Astrocyte of the cerebellum (primary cell): ENCODE results near the gene TBC1D22A.

Experiments
- DNase-seq: peaks from one replicate; pipeline ENCODE4 v3.0.0-alpha.2; 2011; ENCODE audit warnings: low read depth
- H3K4me3 ChIP-seq: 2 replicates; pipeline ENCODE4 v1.5.1; 2011; ENCODE audit warnings: mild to moderate bottlenecking, low read depth, low read length, moderate library complexity
- in situ Hi-C: cut with HindIII; loops from 2 replicates; pipeline ENCODE4 v1.10.0; 2017; ENCODE audit warnings: low sequenced_read_pairs
- TF ChIP-seq, protein P1 (sequence below): IDR thresholded peaks from 2 replicates; pipeline ENCODE4 v1.5.1; 2012; ENCODE audit warnings: low read length, low read depth, moderate library complexity, mild to moderate bottlenecking; ENCODE audit errors: missing control alignments

TBC1D22A gene

DNA sequence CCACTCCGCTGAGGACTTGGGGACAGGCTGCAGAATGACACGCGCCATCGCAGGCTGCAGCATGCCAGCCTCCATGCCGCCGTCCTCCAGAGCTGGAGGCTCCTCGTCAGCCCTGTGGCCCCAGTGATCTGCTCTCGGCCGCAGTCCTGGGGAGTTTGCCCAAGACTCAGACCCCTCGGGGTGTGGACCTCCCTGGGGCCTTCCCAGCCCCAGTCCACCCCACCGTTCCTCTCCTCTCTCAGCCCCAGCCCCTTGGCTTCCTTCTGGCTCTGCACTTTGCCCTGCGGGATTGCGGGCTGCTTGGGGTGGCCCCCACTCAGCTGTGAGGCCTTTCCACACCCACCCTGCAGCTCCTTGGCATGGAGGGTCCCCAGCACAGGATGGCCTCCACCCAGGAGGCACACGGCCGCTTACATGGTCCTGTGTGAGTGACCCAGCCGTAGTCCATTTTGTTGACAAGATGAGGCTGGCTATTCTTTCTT lies 414.9 kb downstream of the TBC1D22A start:
- no peak overlapping the region for H3K4me3 ChIP-seq
- no peak for DNase-seq
- in situ Hi-C loops = no loop called here
- TF ChIP-seq, protein P1, sequence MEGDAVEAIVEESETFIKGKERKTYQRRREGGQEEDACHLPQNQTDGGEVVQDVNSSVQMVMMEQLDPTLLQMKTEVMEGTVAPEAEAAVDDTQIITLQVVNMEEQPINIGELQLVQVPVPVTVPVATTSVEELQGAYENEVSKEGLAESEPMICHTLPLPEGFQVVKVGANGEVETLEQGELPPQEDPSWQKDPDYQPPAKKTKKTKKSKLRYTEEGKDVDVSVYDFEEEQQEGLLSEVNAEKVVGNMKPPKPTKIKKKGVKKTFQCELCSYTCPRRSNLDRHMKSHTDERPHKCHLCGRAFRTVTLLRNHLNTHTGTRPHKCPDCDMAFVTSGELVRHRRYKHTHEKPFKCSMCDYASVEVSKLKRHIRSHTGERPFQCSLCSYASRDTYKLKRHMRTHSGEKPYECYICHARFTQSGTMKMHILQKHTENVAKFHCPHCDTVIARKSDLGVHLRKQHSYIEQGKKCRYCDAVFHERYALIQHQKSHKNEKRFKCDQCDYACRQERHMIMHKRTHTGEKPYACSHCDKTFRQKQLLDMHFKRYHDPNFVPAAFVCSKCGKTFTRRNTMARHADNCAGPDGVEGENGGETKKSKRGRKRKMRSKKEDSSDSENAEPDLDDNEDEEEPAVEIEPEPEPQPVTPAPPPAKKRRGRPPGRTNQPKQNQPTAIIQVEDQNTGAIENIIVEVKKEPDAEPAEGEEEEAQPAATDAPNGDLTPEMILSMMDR = no peak

GRCh38 chr22:47178339-47178738 lies 415.9 kb downstream of the TBC1D22A start:
- no peak for DNase-seq
- no peak overlapping the region for H3K4me3 ChIP-seq
- in situ Hi-C loops = no loop called here
- TF ChIP-seq, protein P1 = no peak

- TF ChIP-seq, protein P1 = no peak
- in situ Hi-C loops = no loop called here
Observed at GRCh38 chr22:47180796-47181195, 418.3 kb downstream of the TBC1D22A start.

GRCh38 chr22:47187176-47187957 lies 424.9 kb downstream of the TBC1D22A start:
- in situ Hi-C loops = no loop called here
- H3K4me3 ChIP-seq = no peak overlapping the region
- no peak for DNase-seq
- TF ChIP-seq, protein P1 = no peak

More at GRCh38 chr22:47180796-47181195, 418.3 kb downstream of the TBC1D22A start:
- no peak for DNase-seq
- H3K4me3 ChIP-seq = no peak overlapping the region

GRCh38 chr22:47188261-47189055 lies 426.0 kb downstream of the TBC1D22A start:
- H3K4me3 ChIP-seq = no peak overlapping the region
- in situ Hi-C loops = no loop called here
- TF ChIP-seq, protein P1 = no peak
- DNase-seq = no peak

GRCh38 chr22:47189056-47189916 lies 426.8 kb downstream of the TBC1D22A start:
- DNase-seq = no peak
- no peak overlapping the region for H3K4me3 ChIP-seq
- in situ Hi-C loops = no loop called here
- TF ChIP-seq, protein P1 = no peak
